Measurements from ENCODE around the gene CIAO2B. TPM values are rescaled to one million over a fixed set of nuclear protein-coding genes. Genes with fewer than 3 reads are reported as not detected.

The CIAO2B gene
- polyA plus RNA-seq, 1 donor (not counting 4 experiments of a cell fraction or from before 2014, with no cell fraction given): 105 TPM

DNA sequence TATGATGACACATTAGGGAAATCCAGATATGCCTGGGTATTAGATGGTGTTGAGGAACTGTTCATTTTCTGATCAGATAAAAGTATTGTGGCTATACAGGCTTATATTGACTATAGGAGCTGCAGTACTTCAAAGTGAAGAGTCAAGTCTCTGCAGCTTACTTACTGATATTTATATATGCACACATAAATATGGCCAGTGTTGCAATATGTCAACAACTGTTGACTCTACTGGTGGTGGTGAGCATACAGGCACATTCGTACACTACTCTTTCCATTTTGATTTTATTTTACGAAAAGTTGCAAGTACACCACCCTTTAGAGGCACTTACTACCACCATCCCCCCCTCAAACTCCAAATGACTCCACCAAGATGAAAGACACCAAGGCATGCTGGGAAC lies 2.5 kb downstream of the CIAO2B start:
- H3K36me3 ChIP-seq (ENCODE audit: control insufficient read depth in 2 of 2, extremely low read depth in 1 of 2, insufficient read depth in 2 of 2, low read length in 2 of 2): peaks cover 2 to 8% of the 10 kb centered on the region in 2 experiments
- FAIRE-seq (no peak), DNase-seq (ENCODE audit: low read depth, low spot score) (no peak)
- no peaks in the 10 kb centered on the region for H3K9me3 ChIP-seq (ENCODE audit: control insufficient read depth, low read depth, low read length)
- H3K4me1 ChIP-seq (ENCODE audit: control insufficient read depth, extremely low read depth, insufficient read depth, low read length): peaks cover 36% of the 10 kb centered on the region
- dilution Hi-C loops (cut with MboI; ENCODE audit: extremely low pct_ligation_motif_present, low sequenced_read_pairs): no loop called here
- H3K4me3 ChIP-seq (ENCODE audit: control insufficient read depth in 2 of 3, extremely low read depth in 1 of 3, insufficient read depth in 2 of 3, low read depth in 1 of 3, low read length in 3 of 3): no peak overlapping the region
- no peak overlapping the region for H3K4me2 ChIP-seq (ENCODE audit: control insufficient read depth, extremely low read depth, insufficient read depth, low read depth, low read length)
- no peaks in the 10 kb centered on the region for H3K27me3 ChIP-seq (ENCODE audit: control insufficient read depth, extremely low read depth, insufficient read depth, low read length)
- no peak overlapping the region for H3K9ac ChIP-seq (ENCODE audit: control insufficient read depth, extremely low read depth, insufficient read depth, low read length)
- peaks cover 27% of the 10 kb centered on the region for H3K79me2 ChIP-seq (ENCODE audit: control insufficient read depth, insufficient read depth, low read length)
- H2AFZ ChIP-seq (ENCODE audit: control insufficient read depth, low read length): no peak overlapping the region
- H3K9me1 ChIP-seq (ENCODE audit: control insufficient read depth, extremely low read depth, insufficient read depth, low read length): no peaks in the 10 kb centered on the region
- TF ChIP-seq, protein P1, sequence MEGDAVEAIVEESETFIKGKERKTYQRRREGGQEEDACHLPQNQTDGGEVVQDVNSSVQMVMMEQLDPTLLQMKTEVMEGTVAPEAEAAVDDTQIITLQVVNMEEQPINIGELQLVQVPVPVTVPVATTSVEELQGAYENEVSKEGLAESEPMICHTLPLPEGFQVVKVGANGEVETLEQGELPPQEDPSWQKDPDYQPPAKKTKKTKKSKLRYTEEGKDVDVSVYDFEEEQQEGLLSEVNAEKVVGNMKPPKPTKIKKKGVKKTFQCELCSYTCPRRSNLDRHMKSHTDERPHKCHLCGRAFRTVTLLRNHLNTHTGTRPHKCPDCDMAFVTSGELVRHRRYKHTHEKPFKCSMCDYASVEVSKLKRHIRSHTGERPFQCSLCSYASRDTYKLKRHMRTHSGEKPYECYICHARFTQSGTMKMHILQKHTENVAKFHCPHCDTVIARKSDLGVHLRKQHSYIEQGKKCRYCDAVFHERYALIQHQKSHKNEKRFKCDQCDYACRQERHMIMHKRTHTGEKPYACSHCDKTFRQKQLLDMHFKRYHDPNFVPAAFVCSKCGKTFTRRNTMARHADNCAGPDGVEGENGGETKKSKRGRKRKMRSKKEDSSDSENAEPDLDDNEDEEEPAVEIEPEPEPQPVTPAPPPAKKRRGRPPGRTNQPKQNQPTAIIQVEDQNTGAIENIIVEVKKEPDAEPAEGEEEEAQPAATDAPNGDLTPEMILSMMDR (optimal IDR thresholded peaks at IDR 0.05 in 1 of 3, IDR thresholded peaks at IDR 0.05 in 1 of 3, conservative IDR thresholded peaks at IDR 0.05 in 1 of 3; ENCODE audit: extremely low read depth in 1 of 3, insufficient read depth in 2 of 3, low read length in 3 of 3): no peak
- TF ChIP-seq EZH2 (IDR thresholded peaks at IDR 0.05; ENCODE audit: low read length): no peak
- H3K27ac ChIP-seq (ENCODE audit: control insufficient read depth, insufficient read depth, low read length): no peak overlapping the region
- no peaks in the 10 kb centered on the region for H4K20me1 ChIP-seq (ENCODE audit: control insufficient read depth, extremely low read depth, insufficient read depth, low read length)

DNA sequence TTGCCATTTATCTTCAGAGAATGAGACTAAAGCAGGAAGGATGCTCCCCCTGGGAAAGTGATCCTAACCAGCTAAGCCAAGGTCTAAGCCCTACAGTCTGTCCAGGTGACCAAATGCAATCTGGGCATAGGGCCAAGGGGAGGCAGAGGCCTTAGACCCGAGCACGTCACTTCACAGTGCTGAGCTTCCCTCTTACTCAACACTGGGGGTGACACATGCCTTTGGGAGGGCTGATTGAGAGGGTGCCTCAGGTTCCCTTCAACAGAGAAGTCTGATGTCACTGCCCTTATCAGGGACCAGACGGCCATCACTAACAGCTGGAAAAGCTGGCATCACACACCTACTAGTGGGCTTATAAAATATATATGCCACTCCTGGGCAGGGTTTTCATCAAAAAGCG lies 4.0 kb downstream of the CIAO2B start:
- DNase-seq (ENCODE audit: low read depth, low spot score) (no peak), FAIRE-seq (no peak)
- dilution Hi-C loops (cut with MboI; ENCODE audit: extremely low pct_ligation_motif_present, low sequenced_read_pairs): no loop called here

More for the DNA sequence above, 4.0 kb downstream of the CIAO2B start:
- H3K27ac ChIP-seq (ENCODE audit: control insufficient read depth, insufficient read depth, low read length): no peak overlapping the region
- H3K9me3 ChIP-seq (ENCODE audit: control insufficient read depth, low read depth, low read length): no peaks in the 10 kb centered on the region
- no peak overlapping the region for H3K4me3 ChIP-seq (ENCODE audit: control insufficient read depth in 2 of 3, extremely low read depth in 1 of 3, insufficient read depth in 2 of 3, low read depth in 1 of 3, low read length in 3 of 3)
- no peak for TF ChIP-seq EZH2 (IDR thresholded peaks at IDR 0.05; ENCODE audit: low read length)
- TF ChIP-seq, protein P1 (optimal IDR thresholded peaks at IDR 0.05 in 1 of 3, IDR thresholded peaks at IDR 0.05 in 1 of 3, conservative IDR thresholded peaks at IDR 0.05 in 1 of 3; ENCODE audit: extremely low read depth in 1 of 3, insufficient read depth in 2 of 3, low read length in 3 of 3): no peak
- H3K79me2 ChIP-seq (ENCODE audit: control insufficient read depth, insufficient read depth, low read length): peaks cover 13% of the 10 kb centered on the region
- no peak overlapping the region for H3K9ac ChIP-seq (ENCODE audit: control insufficient read depth, extremely low read depth, insufficient read depth, low read length)
- H3K4me1 ChIP-seq (ENCODE audit: control insufficient read depth, extremely low read depth, insufficient read depth, low read length): peaks cover 26% of the 10 kb centered on the region
- H2AFZ ChIP-seq (ENCODE audit: control insufficient read depth, low read length): no peak overlapping the region
- no peaks in the 10 kb centered on the region for H3K9me1 ChIP-seq (ENCODE audit: control insufficient read depth, extremely low read depth, insufficient read depth, low read length)
- peaks cover 0 to 8% of the 10 kb centered on the region in 2 experiments for H3K36me3 ChIP-seq (ENCODE audit: control insufficient read depth in 2 of 2, extremely low read depth in 1 of 2, insufficient read depth in 2 of 2, low read length in 2 of 2)
- H3K27me3 ChIP-seq (ENCODE audit: control insufficient read depth, extremely low read depth, insufficient read depth, low read length): peaks cover 9% of the 10 kb centered on the region
- H4K20me1 ChIP-seq (ENCODE audit: control insufficient read depth, extremely low read depth, insufficient read depth, low read length): no peaks in the 10 kb centered on the region
- H3K4me2 ChIP-seq (ENCODE audit: control insufficient read depth, extremely low read depth, insufficient read depth, low read depth, low read length): no peak overlapping the region

All from keratinocyte (primary cell).